ENCODE data around the gene FAM120B.

The FAM120B gene

GRCh38 chr6:170450916-170451761 is 144.6 kb downstream of the FAM120B start:
- in situ Hi-C loops (cut with MboI; ENCODE audit: low pct_unique_long_range_greater_than_20kb, low sequenced_read_pairs, unreplicated experiment): no loop called here
- TF ChIP-seq, protein P1, sequence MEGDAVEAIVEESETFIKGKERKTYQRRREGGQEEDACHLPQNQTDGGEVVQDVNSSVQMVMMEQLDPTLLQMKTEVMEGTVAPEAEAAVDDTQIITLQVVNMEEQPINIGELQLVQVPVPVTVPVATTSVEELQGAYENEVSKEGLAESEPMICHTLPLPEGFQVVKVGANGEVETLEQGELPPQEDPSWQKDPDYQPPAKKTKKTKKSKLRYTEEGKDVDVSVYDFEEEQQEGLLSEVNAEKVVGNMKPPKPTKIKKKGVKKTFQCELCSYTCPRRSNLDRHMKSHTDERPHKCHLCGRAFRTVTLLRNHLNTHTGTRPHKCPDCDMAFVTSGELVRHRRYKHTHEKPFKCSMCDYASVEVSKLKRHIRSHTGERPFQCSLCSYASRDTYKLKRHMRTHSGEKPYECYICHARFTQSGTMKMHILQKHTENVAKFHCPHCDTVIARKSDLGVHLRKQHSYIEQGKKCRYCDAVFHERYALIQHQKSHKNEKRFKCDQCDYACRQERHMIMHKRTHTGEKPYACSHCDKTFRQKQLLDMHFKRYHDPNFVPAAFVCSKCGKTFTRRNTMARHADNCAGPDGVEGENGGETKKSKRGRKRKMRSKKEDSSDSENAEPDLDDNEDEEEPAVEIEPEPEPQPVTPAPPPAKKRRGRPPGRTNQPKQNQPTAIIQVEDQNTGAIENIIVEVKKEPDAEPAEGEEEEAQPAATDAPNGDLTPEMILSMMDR (IDR thresholded peaks at IDR 0.05; ENCODE audit: extremely low read depth, insufficient read depth, missing control alignments): no peak
- no peak for DNase-seq (ENCODE audit: low spot score)

- in situ Hi-C loops (cut with MboI; ENCODE audit: low pct_unique_long_range_greater_than_20kb, low sequenced_read_pairs, unreplicated experiment): no loop called here
- TF ChIP-seq, protein P1 (IDR thresholded peaks at IDR 0.05; ENCODE audit: extremely low read depth, insufficient read depth, missing control alignments): no peak
- DNase-seq (ENCODE audit: low spot score): no peak
These were observed 145.4 kb downstream of the FAM120B start for GRCh38 chr6:170451762-170452651.

DNA sequence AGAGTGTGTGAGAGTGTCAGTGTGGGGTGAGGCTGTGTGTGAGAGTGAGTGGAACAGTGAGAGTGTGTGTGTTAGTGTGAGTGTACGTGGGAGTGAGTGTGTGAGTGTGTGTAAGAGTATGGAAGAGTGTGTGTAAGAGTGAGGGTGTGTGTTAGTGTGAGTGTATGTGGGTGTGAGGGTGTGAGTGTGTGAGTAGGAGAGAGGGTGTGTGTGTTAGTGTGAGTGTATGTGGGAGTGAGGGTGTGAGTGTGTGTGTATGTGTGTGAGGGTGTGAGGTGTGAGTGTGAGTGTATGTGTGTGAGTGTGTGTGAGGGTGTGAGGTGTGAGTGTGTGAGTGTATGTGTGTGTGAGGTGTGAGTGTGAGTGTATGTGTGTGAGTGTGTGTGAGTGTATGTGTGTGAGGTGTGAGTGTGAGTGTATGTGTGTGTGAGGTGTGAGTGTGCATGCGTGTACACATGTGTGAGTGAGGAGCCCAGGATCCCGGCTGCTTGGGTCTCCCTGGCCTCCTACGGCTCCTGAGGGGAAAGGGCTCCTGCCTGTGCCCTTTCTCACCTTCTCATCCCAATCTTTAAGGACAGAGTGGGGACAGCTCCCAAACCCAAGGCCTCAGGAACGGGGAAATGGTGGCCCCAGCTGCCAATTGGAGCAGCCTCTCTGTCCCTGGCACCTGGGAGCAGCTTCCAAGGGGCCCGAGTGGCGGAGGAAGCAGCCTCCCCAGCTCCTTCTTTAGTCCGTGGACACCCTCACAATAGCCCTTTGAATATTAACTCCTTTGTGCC is 146.4 kb downstream of the FAM120B start:
- TF ChIP-seq, protein P1 (IDR thresholded peaks at IDR 0.05; ENCODE audit: extremely low read depth, insufficient read depth, missing control alignments): no peak
- in situ Hi-C loops (cut with MboI; ENCODE audit: low pct_unique_long_range_greater_than_20kb, low sequenced_read_pairs, unreplicated experiment): no loop called here
- no peak for DNase-seq (ENCODE audit: low spot score)

GRCh38 chr6:170453586-170454511 is 147.3 kb downstream of the FAM120B start:
- TF ChIP-seq, protein P1 (IDR thresholded peaks at IDR 0.05; ENCODE audit: extremely low read depth, insufficient read depth, missing control alignments): no peak
- in situ Hi-C loops (cut with MboI; ENCODE audit: low pct_unique_long_range_greater_than_20kb, low sequenced_read_pairs, unreplicated experiment): no loop called here
- DNase-seq (ENCODE audit: low spot score): no peak

GRCh38 chr6:170454512-170455285 is 148.1 kb downstream of the FAM120B start:
- in situ Hi-C loops (cut with MboI; ENCODE audit: low pct_unique_long_range_greater_than_20kb, low sequenced_read_pairs, unreplicated experiment): no loop called here
- TF ChIP-seq, protein P1 (IDR thresholded peaks at IDR 0.05; ENCODE audit: extremely low read depth, insufficient read depth, missing control alignments): no peak
- no peak for DNase-seq (ENCODE audit: low spot score)
